MM.1S (cell line): ENCODE measurements around the gene ABHD18.
"Not testable (repeated sequence)": the region's sequence is repeated elsewhere in the genome, so short reads cannot be mapped to it uniquely, and the experiment has no call there.

Experiments
- DNase-seq: peaks from one replicate; pipeline ENCODE4 v3.0.0-alpha.2; 2015
- H2AFZ ChIP-seq: fragments of 300-600 bp; sonication (generic); 2 replicates; pipeline ENCODE4 v1.6.0; 2016; ENCODE audit warnings: antibody characterized with exemption, low read length
- H3F3A ChIP-seq: fragments of 300-600 bp; sonication (generic); 2 replicates; pipeline ENCODE4 v1.6.1; 2016; ENCODE audit warnings: mild to moderate bottlenecking, antibody characterized with exemption, low read length, moderate library complexity, mixed read lengths; ENCODE audit not compliant: insufficient read depth
- H3K27ac ChIP-seq: fragments of 300-600 bp; sonication (generic); 2 replicates; pipeline ENCODE4 v1.5.1; 2016; ENCODE audit warnings: mild to moderate bottlenecking, low read length
- H3K27me3 ChIP-seq: fragments of 300-600 bp; sonication (generic); replicated peaks from 2 replicates; pipeline ENCODE4 v1.6.0; 2016; ENCODE audit warnings: low read length; ENCODE audit not compliant: insufficient read depth
- H3K36me3 ChIP-seq: fragments of 300-600 bp; sonication (generic); replicated peaks from 2 replicates; pipeline ENCODE4 v1.6.1; 2016; ENCODE audit warnings: mild to moderate bottlenecking, low read length, mixed read lengths; ENCODE audit not compliant: insufficient read depth
- H3K4me1 ChIP-seq: fragments of 300-600 bp; sonication (generic); 2 replicates; pipeline ENCODE4 v1.6.1; 2016; ENCODE audit warnings: low read length, mixed read lengths
- H3K4me2 ChIP-seq: fragments of 300-600 bp; sonication (generic); 2 replicates; pipeline ENCODE4 v1.6.0; 2016; ENCODE audit warnings: low read depth, low read length
- H3K4me3 ChIP-seq: fragments of 300-600 bp; sonication (generic); 2 replicates; pipeline ENCODE4 v1.5.1; 2016; ENCODE audit warnings: low read length, mixed read lengths
- H3K79me2 ChIP-seq: fragments of 300-600 bp; sonication (generic); 2 replicates; pipeline ENCODE4 v1.6.1; 2016; ENCODE audit warnings: mixed run types, low read length, mixed read lengths
- H3K9ac ChIP-seq: fragments of 300-600 bp; sonication (generic); 2 replicates; pipeline ENCODE4 v1.6.1; 2016; ENCODE audit warnings: low read length, mixed read lengths
- H3K9me2 ChIP-seq: fragments of 300-600 bp; sonication (generic); replicated peaks from 2 replicates; pipeline ENCODE4 v1.6.1; 2016; ENCODE audit warnings: mild to moderate bottlenecking, low read length, mixed read lengths; ENCODE audit not compliant: insufficient read depth
- H3K9me3 ChIP-seq: fragments of 300-600 bp; sonication (generic); replicated peaks from 2 replicates; pipeline ENCODE4 v1.6.1; 2016; ENCODE audit warnings: mild to moderate bottlenecking, low read length, mixed read lengths; ENCODE audit not compliant: insufficient read depth
- H4K20me1 ChIP-seq: fragments of 300-600 bp; sonication (generic); 2 replicates; pipeline ENCODE4 v1.6.1; 2016; ENCODE audit warnings: mild to moderate bottlenecking, low read length, moderate library complexity, mixed read lengths; ENCODE audit not compliant: insufficient read depth
- CTCF ChIP-seq: fragments of 300-600 bp; sonication (generic); IDR thresholded peaks from 2 replicates; pipeline ENCODE4 v1.5.1; 2016; ENCODE audit warnings: antibody characterized with exemption, low read length, mixed read lengths
- EZH2 ChIP-seq: fragments of 300-600 bp; sonication (generic); optimal IDR thresholded peaks from 2 replicates; pipeline ENCODE3; 2017; ENCODE audit warnings: low read depth, mild to moderate bottlenecking, antibody characterized with exemption, low read length, mixed read lengths
- EZH2phosphoT487 ChIP-seq: fragments of 300-600 bp; sonication (generic); IDR thresholded peaks from 2 replicates; pipeline ENCODE4 v1.6.1; 2018; ENCODE audit warnings: antibody characterized with exemption, low read length

Gene ABHD18

GRCh38 chr4:127936974-127937373 lies 28.2 kb upstream of the ABHD18 start:
- no peaks in the 10 kb centered on the region for H3K9me2 ChIP-seq
- H3K36me3 ChIP-seq, result no peaks in the 10 kb centered on the region
- H3K4me2 ChIP-seq, result no peak overlapping the region
- H3K79me2 ChIP-seq, result no peaks in the 10 kb centered on the region
- no peak overlapping the region for H2AFZ ChIP-seq
- no peaks in the 10 kb centered on the region for H3K4me1 ChIP-seq
- H3K27me3 ChIP-seq, result no peaks in the 10 kb centered on the region
- H3K9ac ChIP-seq, result no peak overlapping the region
- no peak overlapping the region for H3K27ac ChIP-seq
- no peak overlapping the region for H3K4me3 ChIP-seq
- no peaks in the 10 kb centered on the region for H3F3A ChIP-seq
- no peaks in the 10 kb centered on the region for H4K20me1 ChIP-seq
- DNase-seq, result no peak
- H3K9me3 ChIP-seq, result no peaks in the 10 kb centered on the region
- TF ChIP-seq EZH2 (no peak), EZH2phosphoT487 (no peak), CTCF (no peak)

- H3K4me1 ChIP-seq, result no peaks in the 10 kb centered on the region
- no peaks in the 10 kb centered on the region for H3K27me3 ChIP-seq
- H2AFZ ChIP-seq, result no peak overlapping the region
- peaks cover 23% of the 10 kb centered on the region for H3K79me2 ChIP-seq
- TF ChIP-seq CTCF (no peak), EZH2 (no peak), EZH2phosphoT487 (no peak)
- no peaks in the 10 kb centered on the region; the same call in 1 of the 2 replicates for H3K36me3 ChIP-seq
- H4K20me1 ChIP-seq, result peaks cover 3% of the 10 kb centered on the region; the same call in 1 of the 2 replicates
- H3K27ac ChIP-seq, result no peak overlapping the region
- H3F3A ChIP-seq, result no peaks in the 10 kb centered on the region
- H3K9me3 ChIP-seq, result no peaks in the 10 kb centered on the region
- no peak overlapping the region for H3K4me3 ChIP-seq
- H3K9me2 ChIP-seq, result no peaks in the 10 kb centered on the region
- DNase-seq, result no peak
- H3K4me2 ChIP-seq, result no peak overlapping the region
- no peak overlapping the region for H3K9ac ChIP-seq
These were observed 8.1 kb upstream of the ABHD18 start for GRCh38 chr4:127957105-127957504.

- Histone ChIP-seq H3K9ac (no peak overlapping the region), H2AFZ (no peak overlapping the region), H3K4me2 (no peak overlapping the region), H3K36me3 (no peaks in the 10 kb centered on the region; the same call in 1 of the 2 replicates), H4K20me1 (peaks cover 3% of the 10 kb centered on the region; the same call in 1 of the 2 replicates), H3K9me3 (no peaks in the 10 kb centered on the region), H3K9me2 (no peaks in the 10 kb centered on the region), H3K4me1 (no peaks in the 10 kb centered on the region), H3K79me2 (peaks cover 46% of the 10 kb centered on the region), H3K4me3 (no peak overlapping the region), H3F3A (no peaks in the 10 kb centered on the region), H3K27ac (no peak overlapping the region), H3K27me3 (no peaks in the 10 kb centered on the region)
- DNase-seq, result no peak
- TF ChIP-seq CTCF (no peak), EZH2phosphoT487 (no peak)
These were observed 5.4 kb upstream of the ABHD18 start for GRCh38 chr4:127959794-127960193.

GRCh38 chr4:127963633-127964398 lies 1.4 kb upstream of the ABHD18 start:
- H3K27ac ChIP-seq, H4K20me1 ChIP-seq: not testable (repeated sequence)
- H3K9ac ChIP-seq, result peak overlapping the region; percentile 95; the same call in 1 of the 2 replicates

GRCh38 chr4:127964426-127965061 lies 662 bp upstream of the ABHD18 start:
- Histone ChIP-seq H3K79me2 (peaks cover 77% of the 10 kb centered on the region), H3K4me3 (peak overlapping the region; percentile 93), H3F3A (peaks cover 12% of the 10 kb centered on the region), H2AFZ (peak overlapping the region; percentile 95), H3K9ac (peak overlapping the region; percentile 95), H3K27ac (peak overlapping the region; percentile 95), H3K4me2 (peak overlapping the region; percentile 36; the same call in 1 of the 2 replicates)
- DNase-seq, H3K9me3 ChIP-seq, H3K4me1 ChIP-seq, H4K20me1 ChIP-seq, H3K27me3 ChIP-seq, H3K9me2 ChIP-seq, H3K36me3 ChIP-seq: not testable (repeated sequence)

More at GRCh38 chr4:127963633-127964398, 1.4 kb upstream of the ABHD18 start:
- not testable (repeated sequence) for H3K9me3 ChIP-seq, H2AFZ ChIP-seq, H3K9me2 ChIP-seq, H3K27me3 ChIP-seq, H3K36me3 ChIP-seq, DNase-seq, H3K4me1 ChIP-seq
- Histone ChIP-seq H3K79me2 (peaks cover 73% of the 10 kb centered on the region), H3K4me2 (peak overlapping the region; percentile 37; the same call in 1 of the 2 replicates), H3F3A (peaks cover 12% of the 10 kb centered on the region), H3K4me3 (peak overlapping the region; percentile 93)
